Fibroblast of lung (primary cell): ENCODE measurements around the gene LRRC17. TPM values are rescaled to one million over a fixed set of nuclear protein-coding genes. Genes with fewer than 3 reads are reported as not detected.

Experiments used
- DNase-seq, 2 donors: peaks; one replicate each; pipeline versions ENCODE4 v3.0.0 to v3.0.0-alpha.2; 2010; ENCODE audit warnings: low read depth in 2 of 2
- H2AFZ ChIP-seq: 2 replicates; pipeline ENCODE4 v1.5.1; 2012; ENCODE audit warnings: low read length, control low read depth, inconsistent platforms
- H3K27ac ChIP-seq: 2 replicates; pipeline ENCODE4 v1.5.1; 2011; ENCODE audit warnings: low read length, control low read depth; ENCODE audit not compliant: insufficient read depth
- H3K27me3 ChIP-seq: 2 replicates; pipeline ENCODE4 v1.5.1; 2011; ENCODE audit warnings: mild to moderate bottlenecking, low read length; ENCODE audit not compliant: control insufficient read depth, insufficient read depth
- H3K36me3 ChIP-seq: 2 replicates; pipeline ENCODE4 v1.5.1; 2011; ENCODE audit warnings: low read length; ENCODE audit not compliant: control insufficient read depth, insufficient read depth
- H3K4me1 ChIP-seq: 2 replicates; pipeline ENCODE4 v1.5.1; 2011; ENCODE audit warnings: low read length; ENCODE audit not compliant: control insufficient read depth, insufficient read depth; ENCODE audit errors: extremely low read depth
- H3K4me2 ChIP-seq: 2 replicates; pipeline ENCODE4 v1.5.1; 2011; ENCODE audit warnings: low read length, control low read depth; ENCODE audit not compliant: insufficient read depth; ENCODE audit errors: extremely low read depth
- H3K4me3 ChIP-seq, 4 experiments: fragments of 200-600 bp in 1 of 4; sonication (generic) in 1 of 4; replicated peaks in 1 of 4; 2 replicates each; pipeline ENCODE4 v1.5.1; 2011 to 2016; ENCODE audit warnings: low read length in 4 of 4, low read depth in 3 of 4, mild to moderate bottlenecking in 3 of 4, control low read depth in 2 of 4, inconsistent platforms in 1 of 4, mixed read lengths in 1 of 4; ENCODE audit not compliant: insufficient read depth in 1 of 4; ENCODE audit errors: control extremely low read depth in 1 of 4
- H3K79me2 ChIP-seq: 2 replicates; pipeline ENCODE4 v1.5.1; 2012; ENCODE audit warnings: mild to moderate bottlenecking, low read length, inconsistent platforms; ENCODE audit not compliant: control insufficient read depth, insufficient read depth
- H3K9ac ChIP-seq: 2 replicates; pipeline ENCODE4 v1.5.1; 2011; ENCODE audit warnings: mild to moderate bottlenecking, low read length, control low read depth; ENCODE audit not compliant: insufficient read depth
- H3K9me3 ChIP-seq: 2 replicates; pipeline ENCODE4 v1.5.1; 2012; ENCODE audit warnings: low read depth, low read length; ENCODE audit not compliant: control insufficient read depth, insufficient read depth
- H4K20me1 ChIP-seq: 2 replicates; pipeline ENCODE4 v1.5.1; 2011; ENCODE audit warnings: low read length; ENCODE audit not compliant: control insufficient read depth, insufficient read depth; ENCODE audit errors: extremely low read depth
- EZH2 ChIP-seq: IDR thresholded peaks from 2 replicates; pipeline ENCODE4 v1.5.1; 2012; ENCODE audit warnings: low read length, control low read depth, mild to moderate bottlenecking; ENCODE audit errors: missing control alignments
- polyA plus RNA-seq, 2 donors: library from polyadenylated mRNA; depleted of rRNA in 1 of 2; stranded (reverse) in 1 of 2; unstranded in 1 of 2; fragments of >200 nt; gene quantifications; 2 replicates each; pipeline ENCODE4 v1.2.1, GENCODE V29; 2011 to 2012; ENCODE audit warnings: missing spikeins in 1 of 2
- total RNA-seq: library from RNA; depleted of rRNA; stranded (reverse); fragments of >200 nt; gene quantifications from 2 replicates; pipeline ENCODE4 v1.2.1, GENCODE V29; 2014
- TF ChIP-seq, protein P1 (sequence below), 2 donors: IDR thresholded peaks in 1 of 2; conservative IDR thresholded peaks in 1 of 2; 1 replicate in 1 of 2; 2 replicates in 1 of 2; pipeline ENCODE4 v1.5.1; 2011 to 2012; ENCODE audit warnings: low read length in 2 of 2, control low read depth in 1 of 2, inconsistent platforms in 1 of 2, low read depth in 1 of 2, mild to moderate bottlenecking in 1 of 2

Gene LRRC17
- total and polyA plus RNA-seq, 2 donors (not counting 1 experiment from before 2014, with no cell fraction given): 12.6 to 31.5 TPM

DNA sequence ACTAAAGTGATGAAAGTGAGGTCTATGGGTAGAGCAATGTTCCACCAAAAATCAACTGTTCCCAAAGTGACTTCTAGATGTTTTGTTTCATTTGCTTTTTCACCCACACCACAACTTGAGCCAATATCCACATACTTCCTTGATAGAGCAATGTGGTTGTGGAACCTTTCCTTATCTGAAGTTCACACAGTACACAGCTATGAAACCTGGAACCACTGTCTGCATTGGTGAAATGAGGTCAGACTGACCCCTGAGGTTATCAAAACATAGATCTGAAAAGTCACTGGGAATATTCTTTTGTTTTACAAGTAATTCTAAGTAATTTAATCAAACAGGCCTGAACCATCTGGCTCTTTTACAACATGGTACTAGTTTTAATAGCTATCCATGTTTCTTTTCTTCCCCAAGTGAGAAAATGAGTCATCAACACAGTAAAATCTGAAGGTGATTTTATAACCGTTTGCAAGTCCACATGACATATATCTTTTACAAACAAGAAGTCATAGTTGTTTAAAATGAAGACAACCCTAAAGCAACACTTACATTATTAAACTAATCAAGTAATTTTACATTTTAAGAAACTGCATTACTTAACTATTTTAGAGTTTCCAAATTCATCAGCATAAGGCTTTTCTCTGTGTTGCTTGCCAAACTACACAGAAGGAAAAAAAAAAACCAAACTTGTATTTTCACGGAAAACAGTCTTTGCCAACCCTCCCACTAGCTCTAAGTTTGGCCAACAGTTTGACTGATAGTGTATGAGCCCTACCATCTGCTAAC lies 80.3 kb downstream of the LRRC17 start:
- H3K4me2 ChIP-seq: peak overlapping the region; percentile 46
- no peak overlapping the region for H3K4me3 ChIP-seq
- no peaks in the 10 kb centered on the region for H4K20me1 ChIP-seq
- H3K27me3 ChIP-seq: no peaks in the 10 kb centered on the region
- H3K27ac ChIP-seq: peak overlapping the region; percentile 37
- H3K79me2 ChIP-seq: no peaks in the 10 kb centered on the region
- peaks cover 18% of the 10 kb centered on the region for H3K4me1 ChIP-seq
- no peak overlapping the region for H3K9ac ChIP-seq
- H3K9me3 ChIP-seq: no peaks in the 10 kb centered on the region
- H2AFZ ChIP-seq: no peak overlapping the region
- peak; percentile 97 to 98 for DNase-seq
- TF ChIP-seq EZH2: no peak
- TF ChIP-seq, protein P1, sequence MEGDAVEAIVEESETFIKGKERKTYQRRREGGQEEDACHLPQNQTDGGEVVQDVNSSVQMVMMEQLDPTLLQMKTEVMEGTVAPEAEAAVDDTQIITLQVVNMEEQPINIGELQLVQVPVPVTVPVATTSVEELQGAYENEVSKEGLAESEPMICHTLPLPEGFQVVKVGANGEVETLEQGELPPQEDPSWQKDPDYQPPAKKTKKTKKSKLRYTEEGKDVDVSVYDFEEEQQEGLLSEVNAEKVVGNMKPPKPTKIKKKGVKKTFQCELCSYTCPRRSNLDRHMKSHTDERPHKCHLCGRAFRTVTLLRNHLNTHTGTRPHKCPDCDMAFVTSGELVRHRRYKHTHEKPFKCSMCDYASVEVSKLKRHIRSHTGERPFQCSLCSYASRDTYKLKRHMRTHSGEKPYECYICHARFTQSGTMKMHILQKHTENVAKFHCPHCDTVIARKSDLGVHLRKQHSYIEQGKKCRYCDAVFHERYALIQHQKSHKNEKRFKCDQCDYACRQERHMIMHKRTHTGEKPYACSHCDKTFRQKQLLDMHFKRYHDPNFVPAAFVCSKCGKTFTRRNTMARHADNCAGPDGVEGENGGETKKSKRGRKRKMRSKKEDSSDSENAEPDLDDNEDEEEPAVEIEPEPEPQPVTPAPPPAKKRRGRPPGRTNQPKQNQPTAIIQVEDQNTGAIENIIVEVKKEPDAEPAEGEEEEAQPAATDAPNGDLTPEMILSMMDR (conservative IDR thresholded peaks at IDR 0.05 in 1 of 2, IDR thresholded peaks at IDR 0.05 in 1 of 2; ENCODE audit: low read depth in 1 of 2, low read length in 2 of 2): no peak
- H3K36me3 ChIP-seq: no peaks in the 10 kb centered on the region

DNA sequence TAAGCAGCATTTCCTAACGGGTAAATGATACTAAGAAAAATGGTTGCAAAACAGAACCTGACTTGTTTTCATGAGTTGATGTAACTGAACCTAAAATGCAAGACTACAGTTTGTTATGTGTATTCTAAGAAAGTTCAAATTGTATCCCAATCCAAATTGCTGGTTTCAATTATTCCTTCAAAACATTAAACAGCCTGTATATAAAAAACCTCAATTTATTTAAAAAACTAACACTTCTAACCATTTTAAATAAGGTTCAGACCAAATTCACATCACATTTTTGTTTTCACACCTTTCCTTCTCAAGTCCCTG lies 80.9 kb downstream of the LRRC17 start:
- no peak overlapping the region for H3K27ac ChIP-seq
- no peak overlapping the region for H3K4me3 ChIP-seq
- no peaks in the 10 kb centered on the region for H3K36me3 ChIP-seq
- DNase-seq: no peak
- H3K9me3 ChIP-seq: no peaks in the 10 kb centered on the region
- H3K4me1 ChIP-seq: peaks cover 18% of the 10 kb centered on the region
- H2AFZ ChIP-seq: no peak overlapping the region
- TF ChIP-seq, protein P1 (conservative IDR thresholded peaks at IDR 0.05 in 1 of 2, IDR thresholded peaks at IDR 0.05 in 1 of 2; ENCODE audit: low read depth in 1 of 2, low read length in 2 of 2): no peak
- TF ChIP-seq EZH2: no peak
- no peaks in the 10 kb centered on the region for H3K79me2 ChIP-seq
- H4K20me1 ChIP-seq: no peaks in the 10 kb centered on the region
- H3K4me2 ChIP-seq: no peak overlapping the region
- no peaks in the 10 kb centered on the region for H3K27me3 ChIP-seq
- no peak overlapping the region for H3K9ac ChIP-seq

- H2AFZ ChIP-seq: no peak overlapping the region
- TF ChIP-seq EZH2: no peak
- TF ChIP-seq, protein P1 (conservative IDR thresholded peaks at IDR 0.05 in 1 of 2, IDR thresholded peaks at IDR 0.05 in 1 of 2; ENCODE audit: low read depth in 1 of 2, low read length in 2 of 2): no peak
Observed at GRCh38 chr7:102994567-102994966, 81.8 kb downstream of the LRRC17 start.

More at GRCh38 chr7:102994567-102994966, 81.8 kb downstream of the LRRC17 start:
- Histone ChIP-seq H3K9me3 (no peaks in the 10 kb centered on the region), H4K20me1 (no peaks in the 10 kb centered on the region), H3K4me1 (peaks cover 18% of the 10 kb centered on the region), H3K9ac (no peak overlapping the region), H3K4me3 (no peak overlapping the region), H3K4me2 (no peak overlapping the region), H3K79me2 (no peaks in the 10 kb centered on the region), H3K36me3 (no peaks in the 10 kb centered on the region), H3K27me3 (no peaks in the 10 kb centered on the region), H3K27ac (no peak overlapping the region)
- DNase-seq: no peak

Other genes with a start within 250 kb of the LRRC17 start
- 1.5 and 2.1 TPM in 2 replicates for gene POLR2J2, start 241.3 kb upstream of the LRRC17 start, total RNA-seq
- gene POLR2J2, start 241.3 kb upstream of the LRRC17 start, polyA plus RNA-seq: 1.1 and 1.4 TPM in 2 replicates
- 8.2 and 9.9 TPM in 2 replicates for gene FAM185A, start 164.0 kb upstream of the LRRC17 start, total RNA-seq
- gene FAM185A, start 164.0 kb upstream of the LRRC17 start, polyA plus RNA-seq: 3.1 and 4.0 TPM in 2 replicates
- 0.66 and 1.0 TPM in 2 replicates for gene FBXL13, start 161.8 kb downstream of the LRRC17 start, total RNA-seq
- 0.41 and 0.61 TPM in 2 replicates for gene FBXL13, start 161.8 kb downstream of the LRRC17 start, polyA plus RNA-seq
- gene ARMC10, start 162.1 kb downstream of the LRRC17 start, total RNA-seq: 47.3 and 50.5 TPM in 2 replicates
- 29.9 and 31.8 TPM in 2 replicates for gene ARMC10, start 162.1 kb downstream of the LRRC17 start, polyA plus RNA-seq
- 8.5 and 9.2 TPM in 2 replicates for gene NAPEPLD, start 236.1 kb downstream of the LRRC17 start, total RNA-seq
- 4.6 and 5.7 TPM in 2 replicates for gene NAPEPLD, start 236.1 kb downstream of the LRRC17 start, polyA plus RNA-seq